Lower leg skin (tissue), 3 donors: ENCODE measurements around the gene TCL1A.

Source experiments
- POLR2A ChIP-seq, 2 donors: fragments of 450-650 bp; IDR thresholded peaks; one replicate each; pipeline ENCODE4 v1.6.1; 2016 to 2017; ENCODE audit warnings: antibody characterized with exemption in 2 of 2, mild to moderate bottlenecking in 1 of 2, moderate library complexity in 1 of 2
- TF ChIP-seq, protein P1 (sequence below), 3 donors: fragments of 450-650 bp; IDR thresholded peaks; one replicate each; pipeline ENCODE4 v1.5.1; 2016; ENCODE audit warnings: antibody characterized with exemption in 3 of 3, mild to moderate bottlenecking in 3 of 3, moderate library complexity in 2 of 3

- TF ChIP-seq, protein P1, sequence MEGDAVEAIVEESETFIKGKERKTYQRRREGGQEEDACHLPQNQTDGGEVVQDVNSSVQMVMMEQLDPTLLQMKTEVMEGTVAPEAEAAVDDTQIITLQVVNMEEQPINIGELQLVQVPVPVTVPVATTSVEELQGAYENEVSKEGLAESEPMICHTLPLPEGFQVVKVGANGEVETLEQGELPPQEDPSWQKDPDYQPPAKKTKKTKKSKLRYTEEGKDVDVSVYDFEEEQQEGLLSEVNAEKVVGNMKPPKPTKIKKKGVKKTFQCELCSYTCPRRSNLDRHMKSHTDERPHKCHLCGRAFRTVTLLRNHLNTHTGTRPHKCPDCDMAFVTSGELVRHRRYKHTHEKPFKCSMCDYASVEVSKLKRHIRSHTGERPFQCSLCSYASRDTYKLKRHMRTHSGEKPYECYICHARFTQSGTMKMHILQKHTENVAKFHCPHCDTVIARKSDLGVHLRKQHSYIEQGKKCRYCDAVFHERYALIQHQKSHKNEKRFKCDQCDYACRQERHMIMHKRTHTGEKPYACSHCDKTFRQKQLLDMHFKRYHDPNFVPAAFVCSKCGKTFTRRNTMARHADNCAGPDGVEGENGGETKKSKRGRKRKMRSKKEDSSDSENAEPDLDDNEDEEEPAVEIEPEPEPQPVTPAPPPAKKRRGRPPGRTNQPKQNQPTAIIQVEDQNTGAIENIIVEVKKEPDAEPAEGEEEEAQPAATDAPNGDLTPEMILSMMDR (IDR thresholded peaks at IDR 0.05), result no peak
- no peak for TF ChIP-seq POLR2A (IDR thresholded peaks at IDR 0.05)
Measured at GRCh38 chr14:95739356-95739755, 25.4 kb upstream of the TCL1A start.
